DOHH2 (cell line): ENCODE measurements around the gene PAQR5.
A peak's percentile ranks its signal among the peaks of the same experiment; 100 is the strongest.
"Not testable (repeated sequence)": the region's sequence is repeated elsewhere in the genome, so short reads cannot be mapped to it uniquely, and the experiment has no call there.

ENCODE experiments used
- H3F3A ChIP-seq: fragments of 200-600 bp; sonication (generic), shearing (Covaris generic); 2 replicates; pipeline ENCODE4 v1.6.0; 2016; ENCODE audit warnings: antibody characterized with exemption, mild to moderate bottlenecking; ENCODE audit not compliant: control insufficient read depth, insufficient read depth
- H3K27ac ChIP-seq: fragments of 200-600 bp; sonication (generic); 2 replicates; pipeline ENCODE4 v1.5.1; 2014; ENCODE audit warnings: low read depth, mild to moderate bottlenecking, low read length, moderate library complexity
- H3K27me3 ChIP-seq: fragments of 200-600 bp; sonication (generic); 2 replicates; pipeline ENCODE4 v1.6.1; 2014; ENCODE audit warnings: mild to moderate bottlenecking, low read length, mixed read lengths; ENCODE audit not compliant: control insufficient read depth
- H3K36me3 ChIP-seq: fragments of 200-600 bp; sonication (generic); 2 replicates; pipeline ENCODE4 v1.6.1; 2014; ENCODE audit warnings: mild to moderate bottlenecking, low read length, moderate library complexity, mixed read lengths; ENCODE audit not compliant: control insufficient read depth
- H3K4me1 ChIP-seq: fragments of 200-600 bp; sonication (generic); 2 replicates; pipeline ENCODE4 v1.6.1; 2014; ENCODE audit warnings: mild to moderate bottlenecking, low read length, mixed read lengths; ENCODE audit not compliant: control insufficient read depth
- H3K4me2 ChIP-seq: fragments of 200-600 bp; sonication (generic); 2 replicates; pipeline ENCODE4 v1.6.0; 2014; ENCODE audit warnings: mild to moderate bottlenecking, low read length, moderate library complexity
- H3K4me3 ChIP-seq: fragments of 200-600 bp; sonication (generic); 2 replicates; pipeline ENCODE4 v1.5.1; 2014; ENCODE audit warnings: mild to moderate bottlenecking, low read length, mixed read lengths
- H3K79me2 ChIP-seq: fragments of 200-600 bp; sonication (generic); 2 replicates; pipeline ENCODE4 v1.6.1; 2014; ENCODE audit warnings: mild to moderate bottlenecking, low read length, mixed read lengths; ENCODE audit not compliant: control insufficient read depth
- H3K9me2 ChIP-seq: fragments of 200-600 bp; sonication (generic); replicated peaks from 2 replicates; pipeline ENCODE4 v1.6.1; 2014; ENCODE audit warnings: mild to moderate bottlenecking, low read length, mixed read lengths; ENCODE audit not compliant: control insufficient read depth
- H3K9me3 ChIP-seq: fragments of 200-600 bp; sonication (generic); 2 replicates; pipeline ENCODE4 v1.6.1; 2014; ENCODE audit warnings: antibody characterized with exemption, low read length, mixed read lengths; ENCODE audit not compliant: control insufficient read depth, insufficient read depth
- H4K20me1 ChIP-seq: fragments of 200-600 bp; sonication (generic); 2 replicates; pipeline ENCODE4 v1.6.0; 2014; ENCODE audit warnings: low read depth, mild to moderate bottlenecking, antibody characterized with exemption, low read length, moderate library complexity; ENCODE audit not compliant: control insufficient read depth, insufficient read depth
- EZH2phosphoT487 ChIP-seq: fragments of 200-600 bp; sonication (generic); IDR thresholded peaks from 2 replicates; pipeline ENCODE4 v1.6.1; 2017; ENCODE audit warnings: borderline replicate concordance, mild to moderate bottlenecking, antibody characterized with exemption, low read length, moderate library complexity, mixed read lengths
- TF ChIP-seq, protein P1 (sequence below): fragments of 200-600 bp; sonication (generic); IDR thresholded peaks from one replicate; pipeline ENCODE4 v1.5.1; 2014; ENCODE audit warnings: antibody characterized with exemption, mild to moderate bottlenecking, low read depth, low read length; ENCODE audit not compliant: poor library complexity, severe bottlenecking

PAQR5 gene

GRCh38 chr15:69298354-69298696 lies 387 bp upstream of the PAQR5 start:
- H4K20me1 ChIP-seq, result no peaks in the 10 kb centered on the region
- H3K27ac ChIP-seq, result no peak overlapping the region
- H3K27me3 ChIP-seq, result peaks cover 32% of the 10 kb centered on the region
- H3K4me1 ChIP-seq, result no peaks in the 10 kb centered on the region
- H3K9me3 ChIP-seq, result no peaks in the 10 kb centered on the region
- H3K79me2 ChIP-seq, result no peaks in the 10 kb centered on the region
- no peaks in the 10 kb centered on the region for H3K36me3 ChIP-seq
- TF ChIP-seq, protein P1, sequence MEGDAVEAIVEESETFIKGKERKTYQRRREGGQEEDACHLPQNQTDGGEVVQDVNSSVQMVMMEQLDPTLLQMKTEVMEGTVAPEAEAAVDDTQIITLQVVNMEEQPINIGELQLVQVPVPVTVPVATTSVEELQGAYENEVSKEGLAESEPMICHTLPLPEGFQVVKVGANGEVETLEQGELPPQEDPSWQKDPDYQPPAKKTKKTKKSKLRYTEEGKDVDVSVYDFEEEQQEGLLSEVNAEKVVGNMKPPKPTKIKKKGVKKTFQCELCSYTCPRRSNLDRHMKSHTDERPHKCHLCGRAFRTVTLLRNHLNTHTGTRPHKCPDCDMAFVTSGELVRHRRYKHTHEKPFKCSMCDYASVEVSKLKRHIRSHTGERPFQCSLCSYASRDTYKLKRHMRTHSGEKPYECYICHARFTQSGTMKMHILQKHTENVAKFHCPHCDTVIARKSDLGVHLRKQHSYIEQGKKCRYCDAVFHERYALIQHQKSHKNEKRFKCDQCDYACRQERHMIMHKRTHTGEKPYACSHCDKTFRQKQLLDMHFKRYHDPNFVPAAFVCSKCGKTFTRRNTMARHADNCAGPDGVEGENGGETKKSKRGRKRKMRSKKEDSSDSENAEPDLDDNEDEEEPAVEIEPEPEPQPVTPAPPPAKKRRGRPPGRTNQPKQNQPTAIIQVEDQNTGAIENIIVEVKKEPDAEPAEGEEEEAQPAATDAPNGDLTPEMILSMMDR, result no peak
- TF ChIP-seq EZH2phosphoT487, result no peak
- no peak overlapping the region for H3K4me3 ChIP-seq
- H3F3A ChIP-seq, result no peaks in the 10 kb centered on the region
- H3K4me2 ChIP-seq, result no peak overlapping the region
- no peaks in the 10 kb centered on the region for H3K9me2 ChIP-seq

- no peaks in the 10 kb centered on the region for H3K9me2 ChIP-seq
- no peaks in the 10 kb centered on the region for H3K9me3 ChIP-seq
- no peaks in the 10 kb centered on the region for H3K4me1 ChIP-seq
- H3K4me2 ChIP-seq, result no peak overlapping the region
- peaks cover 32% of the 10 kb centered on the region for H3K27me3 ChIP-seq
- H4K20me1 ChIP-seq, result no peaks in the 10 kb centered on the region
- H3K27ac ChIP-seq, result no peak overlapping the region
- H3K4me3 ChIP-seq, result no peak overlapping the region
- TF ChIP-seq EZH2phosphoT487, result 0 out of 2 replicates have a peak, but pooled peaks have one; percentile 48
- TF ChIP-seq, protein P1, result no peak
- H3F3A ChIP-seq, result no peaks in the 10 kb centered on the region
- H3K79me2 ChIP-seq, result no peaks in the 10 kb centered on the region
- no peaks in the 10 kb centered on the region for H3K36me3 ChIP-seq
These were observed 757 bp downstream of the PAQR5 start for GRCh38 chr15:69299451-69299886.

DNA sequence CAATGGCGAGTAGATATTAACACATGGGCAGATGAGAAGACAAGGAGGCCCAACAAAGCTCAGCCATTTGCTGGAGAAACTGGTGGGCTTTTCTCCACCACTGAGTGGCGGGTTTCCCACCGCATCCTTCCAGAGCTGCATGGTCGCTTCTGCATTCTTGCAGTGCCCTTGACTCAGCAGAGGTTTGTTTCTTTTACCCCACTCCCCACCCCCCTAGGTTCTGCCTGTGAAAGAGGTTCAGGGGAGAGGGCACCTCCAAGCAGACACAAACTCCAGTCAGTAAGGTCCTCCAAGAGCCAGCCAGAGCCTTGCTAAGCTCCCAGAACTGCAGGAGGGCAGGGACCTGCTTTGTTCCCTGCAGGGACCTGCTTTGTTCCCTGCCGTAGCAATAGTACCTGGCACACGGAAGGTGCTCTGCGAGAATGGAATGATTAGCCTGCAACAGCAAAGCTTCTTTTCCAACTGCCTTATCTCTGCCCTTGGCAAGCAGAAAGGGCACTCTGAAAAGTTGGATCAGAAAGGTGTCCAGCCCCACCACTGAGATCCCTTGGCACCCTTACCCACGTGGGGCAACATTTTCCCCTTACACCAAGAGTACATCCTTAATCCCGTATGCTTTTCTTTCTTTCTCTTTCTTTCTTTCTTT lies 1.4 kb downstream of the PAQR5 start:
- H3K4me1 ChIP-seq, result no peaks in the 10 kb centered on the region
- no peaks in the 10 kb centered on the region for H3K36me3 ChIP-seq
- no peaks in the 10 kb centered on the region for H3K79me2 ChIP-seq
- H3K4me3 ChIP-seq, result no peak overlapping the region
- TF ChIP-seq, protein P1, result no peak
- no peak for TF ChIP-seq EZH2phosphoT487
- no peaks in the 10 kb centered on the region for H3K9me2 ChIP-seq
- no peaks in the 10 kb centered on the region for H4K20me1 ChIP-seq
- peaks cover 30% of the 10 kb centered on the region for H3K27me3 ChIP-seq
- H3K9me3 ChIP-seq, result no peaks in the 10 kb centered on the region
- no peaks in the 10 kb centered on the region for H3F3A ChIP-seq
- H3K27ac ChIP-seq, result no peak overlapping the region
- H3K4me2 ChIP-seq, result no peak overlapping the region

- H3F3A ChIP-seq, H3K4me2 ChIP-seq, H3K27ac ChIP-seq, H3K4me1 ChIP-seq, H3K4me3 ChIP-seq, H3K79me2 ChIP-seq, H3K9me3 ChIP-seq, H3K36me3 ChIP-seq, H3K9me2 ChIP-seq, H4K20me1 ChIP-seq: not testable (repeated sequence)
- H3K27me3 ChIP-seq, result peaks cover 30% of the 10 kb centered on the region
These were observed 2.4 kb downstream of the PAQR5 start for GRCh38 chr15:69301101-69301500.

- H3K27ac ChIP-seq, H3K79me2 ChIP-seq, H4K20me1 ChIP-seq, H3K4me3 ChIP-seq, H3K4me2 ChIP-seq, H3K9me2 ChIP-seq, H3K9me3 ChIP-seq, H3F3A ChIP-seq, H3K4me1 ChIP-seq, H3K36me3 ChIP-seq: not testable (repeated sequence)
- peaks cover 30% of the 10 kb centered on the region for H3K27me3 ChIP-seq
These were observed 3.4 kb downstream of the PAQR5 start for GRCh38 chr15:69302087-69302486.
